Lower leg skin (tissue), 4 donors: Measurements from ENCODE around the gene MYOF. TPM values are rescaled to one million over a fixed set of nuclear protein-coding genes. Genes with fewer than 3 reads are reported as not detected.

Experiments
- DNase-seq, 2 donors: peaks; one replicate each; pipeline ENCODE4 v3.0.0-alpha.2; 2019; ENCODE audit warnings: low spot score in 2 of 2
- H3K4me3 ChIP-seq: fragments of 200-600 bp; sonication (generic); 2 replicates; pipeline ENCODE4 v1.5.1; 2017; ENCODE audit warnings: mild to moderate bottlenecking, low read depth; ENCODE audit not compliant: poor library complexity, severe bottlenecking
- POLR2A ChIP-seq, 2 donors: fragments of 450-650 bp; IDR thresholded peaks; one replicate each; pipeline ENCODE4 v1.6.1; 2016 to 2017; ENCODE audit warnings: antibody characterized with exemption in 2 of 2, mild to moderate bottlenecking in 1 of 2, moderate library complexity in 1 of 2
- WGBS, 2 donors: methylation state at CpG; one replicate each; pipeline ENCODE4 v1.1.5; 2018; 5-methylcytosine and 5-hydroxymethylcytosine counted together
- intact Hi-C: fragments of 100-400 bp; cut with DNase I; formaldehyde crosslinking; loops from one replicate; pipeline ENCODE4 v1.15.0; 2023; ENCODE audit warnings: low total_unique reads
- total RNA-seq, 4 donors: library from RNA; depleted of rRNA; stranded (reverse); fragments of >200 nt; gene quantifications; one replicate each; pipeline ENCODE4 v1.1.0, GENCODE V29; 2016
- TF ChIP-seq, protein P1 (sequence below), 3 donors: fragments of 450-650 bp; IDR thresholded peaks; one replicate each; pipeline ENCODE4 v1.5.1; 2016; ENCODE audit warnings: antibody characterized with exemption in 3 of 3, mild to moderate bottlenecking in 3 of 3, moderate library complexity in 2 of 3

MYOF gene
- total RNA-seq, 4 donors from 2014 or later, result 65.5 to 129 (median 90.3) TPM

DNA sequence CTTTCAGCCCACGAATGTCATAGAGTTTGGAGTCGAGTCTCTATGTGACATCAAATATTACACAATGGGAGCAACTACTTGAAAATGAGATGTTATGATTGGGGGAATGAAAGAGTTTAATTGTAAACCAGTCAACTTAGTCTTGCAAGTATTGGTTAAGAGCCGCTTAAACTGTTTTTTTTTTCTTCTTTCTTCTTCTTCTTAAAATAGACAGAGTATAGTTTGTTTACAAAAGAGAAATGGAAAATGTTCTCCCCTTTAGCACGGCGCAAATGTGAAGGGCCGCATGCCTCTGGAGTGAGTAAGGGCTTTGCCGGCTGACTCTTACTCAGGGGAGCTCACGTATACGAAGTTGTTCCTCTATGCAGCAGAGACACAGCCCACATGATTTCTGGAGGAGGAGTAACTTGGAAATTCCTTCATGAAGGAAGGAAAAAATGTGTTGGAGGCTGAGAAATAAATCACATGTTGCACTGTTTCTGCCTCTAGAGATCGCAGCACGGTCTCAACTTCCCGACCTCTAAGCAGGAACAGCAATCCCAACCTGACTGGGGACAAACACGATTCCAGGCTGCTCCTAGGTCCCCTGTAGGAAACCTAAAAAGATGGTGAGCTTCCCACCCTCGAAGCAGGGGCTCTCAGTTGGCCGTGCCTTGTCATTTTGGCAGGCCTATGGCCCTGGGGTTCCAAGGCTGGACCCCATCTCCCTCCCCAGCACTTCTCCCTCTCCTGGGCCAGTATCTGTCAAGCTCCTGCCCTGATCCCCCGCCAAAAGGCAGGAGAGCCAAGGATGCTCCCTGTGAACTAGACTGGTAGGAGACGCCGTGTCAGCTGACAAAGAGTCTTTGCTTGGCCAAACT is 44.8 kb downstream of the MYOF start:
- WGBS, 2 donors, result 16% methylated on average over 18 of the region's 18 CpGs
- TF ChIP-seq POLR2A (IDR thresholded peaks at IDR 0.05), result no peak
- TF ChIP-seq, protein P1, sequence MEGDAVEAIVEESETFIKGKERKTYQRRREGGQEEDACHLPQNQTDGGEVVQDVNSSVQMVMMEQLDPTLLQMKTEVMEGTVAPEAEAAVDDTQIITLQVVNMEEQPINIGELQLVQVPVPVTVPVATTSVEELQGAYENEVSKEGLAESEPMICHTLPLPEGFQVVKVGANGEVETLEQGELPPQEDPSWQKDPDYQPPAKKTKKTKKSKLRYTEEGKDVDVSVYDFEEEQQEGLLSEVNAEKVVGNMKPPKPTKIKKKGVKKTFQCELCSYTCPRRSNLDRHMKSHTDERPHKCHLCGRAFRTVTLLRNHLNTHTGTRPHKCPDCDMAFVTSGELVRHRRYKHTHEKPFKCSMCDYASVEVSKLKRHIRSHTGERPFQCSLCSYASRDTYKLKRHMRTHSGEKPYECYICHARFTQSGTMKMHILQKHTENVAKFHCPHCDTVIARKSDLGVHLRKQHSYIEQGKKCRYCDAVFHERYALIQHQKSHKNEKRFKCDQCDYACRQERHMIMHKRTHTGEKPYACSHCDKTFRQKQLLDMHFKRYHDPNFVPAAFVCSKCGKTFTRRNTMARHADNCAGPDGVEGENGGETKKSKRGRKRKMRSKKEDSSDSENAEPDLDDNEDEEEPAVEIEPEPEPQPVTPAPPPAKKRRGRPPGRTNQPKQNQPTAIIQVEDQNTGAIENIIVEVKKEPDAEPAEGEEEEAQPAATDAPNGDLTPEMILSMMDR (IDR thresholded peaks at IDR 0.05), result no peak
- peak; percentile 87 to 93 for DNase-seq
- no peak overlapping the region for H3K4me3 ChIP-seq
- intact Hi-C loops, result no loop called here

DNA sequence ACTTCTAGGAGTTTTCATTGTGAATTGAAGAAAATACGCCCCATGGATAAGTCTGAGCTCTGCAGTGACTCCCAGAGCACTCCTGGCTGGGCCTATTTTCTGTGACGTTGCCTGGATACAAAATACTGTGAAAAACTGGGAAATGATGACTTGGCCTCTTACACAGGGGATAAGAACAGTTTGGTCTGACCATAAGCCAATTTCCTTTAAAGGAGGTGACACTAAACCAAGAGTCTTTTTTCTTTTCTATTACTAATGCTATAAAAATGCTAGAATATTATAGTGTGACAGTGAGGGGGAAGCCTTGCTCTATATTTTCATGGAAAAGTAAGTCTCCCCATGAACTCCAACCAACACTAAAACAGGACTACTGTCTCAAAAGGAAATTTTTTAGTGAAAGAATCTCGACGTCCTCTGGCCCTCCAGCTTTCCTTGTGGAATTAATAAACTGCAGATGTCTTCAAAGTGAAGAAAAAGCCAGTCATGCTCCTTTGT is 45.5 kb downstream of the MYOF start:
- no peak overlapping the region for H3K4me3 ChIP-seq
- TF ChIP-seq POLR2A (IDR thresholded peaks at IDR 0.05), result peak in 1 of 2 donors; percentile 64
- TF ChIP-seq, protein P1 (IDR thresholded peaks at IDR 0.05), result no peak
- intact Hi-C loops, result no loop called here
- peak in 1 of 2 donors; percentile 61 for DNase-seq
- WGBS, 2 donors, result 16 to 20% methylated on average over 4 of the region's 4 CpGs

- no peak for DNase-seq
- intact Hi-C loops, result no loop called here
These were observed 46.3 kb downstream of the MYOF start for GRCh38 chr10:93435621-93436397.

GRCh38 chr10:93434991-93435491 is 47.1 kb downstream of the MYOF start:
- TF ChIP-seq, protein P1 (IDR thresholded peaks at IDR 0.05), result no peak
- no peak for TF ChIP-seq POLR2A (IDR thresholded peaks at IDR 0.05)
- DNase-seq, result peak in 1 of 2 donors; percentile 62
- intact Hi-C loops, result no loop called here
- WGBS, 2 donors, result 33 to 44% methylated on average over 6 of the region's 6 CpGs
- H3K4me3 ChIP-seq, result no peak overlapping the region

More at GRCh38 chr10:93435621-93436397, 46.3 kb downstream of the MYOF start:
- TF ChIP-seq, protein P1 (IDR thresholded peaks at IDR 0.05), result no peak
- TF ChIP-seq POLR2A (IDR thresholded peaks at IDR 0.05), result no peak
- WGBS, 2 donors, result 43 to 52% methylated on average over 5 of the region's 5 CpGs
- H3K4me3 ChIP-seq, result no peak overlapping the region

GRCh38 chr10:93431361-93431760 is 50.8 kb downstream of the MYOF start:
- no peak overlapping the region for H3K4me3 ChIP-seq
- WGBS, 2 donors, result 95 to 96% methylated on average over 4 of the region's 4 CpGs
- no peak for TF ChIP-seq POLR2A (IDR thresholded peaks at IDR 0.05)
- TF ChIP-seq, protein P1 (IDR thresholded peaks at IDR 0.05), result no peak
- no peak for DNase-seq
- intact Hi-C loops, result no loop called here
